Measurements from ENCODE around the gene DAB1.

DNA sequence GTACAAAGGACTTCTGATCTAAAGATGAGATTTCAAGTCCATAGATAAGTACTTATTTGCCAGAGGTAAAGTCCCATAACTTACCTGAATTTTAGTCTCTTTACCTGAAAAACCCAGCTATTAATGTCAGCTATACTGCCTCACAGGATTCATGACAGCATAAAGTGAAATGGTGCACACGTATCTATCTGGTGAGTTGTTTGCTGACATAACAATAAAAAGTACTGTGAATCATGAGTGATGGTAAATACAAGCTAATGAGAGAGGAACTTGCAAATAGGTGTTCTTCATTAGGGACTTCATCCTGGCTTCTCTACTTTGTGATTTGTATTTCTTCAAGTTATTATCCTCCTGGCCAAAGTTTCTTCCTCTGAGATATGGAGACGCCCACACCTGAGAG is 233.0 kb downstream of the DAB1 start:
- TF ChIP-seq, protein P1, sequence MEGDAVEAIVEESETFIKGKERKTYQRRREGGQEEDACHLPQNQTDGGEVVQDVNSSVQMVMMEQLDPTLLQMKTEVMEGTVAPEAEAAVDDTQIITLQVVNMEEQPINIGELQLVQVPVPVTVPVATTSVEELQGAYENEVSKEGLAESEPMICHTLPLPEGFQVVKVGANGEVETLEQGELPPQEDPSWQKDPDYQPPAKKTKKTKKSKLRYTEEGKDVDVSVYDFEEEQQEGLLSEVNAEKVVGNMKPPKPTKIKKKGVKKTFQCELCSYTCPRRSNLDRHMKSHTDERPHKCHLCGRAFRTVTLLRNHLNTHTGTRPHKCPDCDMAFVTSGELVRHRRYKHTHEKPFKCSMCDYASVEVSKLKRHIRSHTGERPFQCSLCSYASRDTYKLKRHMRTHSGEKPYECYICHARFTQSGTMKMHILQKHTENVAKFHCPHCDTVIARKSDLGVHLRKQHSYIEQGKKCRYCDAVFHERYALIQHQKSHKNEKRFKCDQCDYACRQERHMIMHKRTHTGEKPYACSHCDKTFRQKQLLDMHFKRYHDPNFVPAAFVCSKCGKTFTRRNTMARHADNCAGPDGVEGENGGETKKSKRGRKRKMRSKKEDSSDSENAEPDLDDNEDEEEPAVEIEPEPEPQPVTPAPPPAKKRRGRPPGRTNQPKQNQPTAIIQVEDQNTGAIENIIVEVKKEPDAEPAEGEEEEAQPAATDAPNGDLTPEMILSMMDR (IDR thresholded peaks at IDR 0.05; ENCODE audit: low read length) = no peak
- TF ChIP-seq EZH2 (IDR thresholded peaks at IDR 0.05; ENCODE audit: borderline replicate concordance, low read length) = no peak

Measured in OCI-LY1 (cell line).